ENCODE data around the gene MAGED4.
"Not testable (repeated sequence)": the region's sequence is repeated elsewhere in the genome, so short reads cannot be mapped to it uniquely, and the experiment has no call there.

MAGED4 gene, protein sequence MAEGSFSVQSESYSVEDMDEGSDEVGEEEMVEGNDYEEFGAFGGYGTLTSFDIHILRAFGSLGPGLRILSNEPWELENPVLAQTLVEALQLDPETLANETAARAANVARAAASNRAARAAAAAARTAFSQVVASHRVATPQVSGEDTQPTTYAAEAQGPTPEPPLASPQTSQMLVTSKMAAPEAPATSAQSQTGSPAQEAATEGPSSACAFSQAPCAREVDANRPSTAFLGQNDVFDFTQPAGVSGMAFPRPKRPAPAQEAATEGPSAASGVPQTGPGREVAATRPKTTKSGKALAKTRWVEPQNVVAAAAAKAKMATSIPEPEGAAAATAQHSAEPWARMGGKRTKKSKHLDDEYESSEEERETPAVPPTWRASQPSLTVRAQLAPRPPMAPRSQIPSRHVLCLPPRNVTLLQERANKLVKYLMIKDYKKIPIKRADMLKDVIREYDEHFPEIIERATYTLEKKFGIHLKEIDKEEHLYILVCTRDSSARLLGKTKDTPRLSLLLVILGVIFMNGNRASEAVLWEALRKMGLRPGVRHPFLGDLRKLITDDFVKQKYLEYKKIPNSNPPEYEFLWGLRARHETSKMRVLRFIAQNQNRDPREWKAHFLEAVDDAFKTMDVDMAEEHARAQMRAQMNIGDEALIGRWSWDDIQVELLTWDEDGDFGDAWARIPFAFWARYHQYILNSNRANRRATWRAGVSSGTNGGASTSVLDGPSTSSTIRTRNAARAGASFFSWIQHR

DNA sequence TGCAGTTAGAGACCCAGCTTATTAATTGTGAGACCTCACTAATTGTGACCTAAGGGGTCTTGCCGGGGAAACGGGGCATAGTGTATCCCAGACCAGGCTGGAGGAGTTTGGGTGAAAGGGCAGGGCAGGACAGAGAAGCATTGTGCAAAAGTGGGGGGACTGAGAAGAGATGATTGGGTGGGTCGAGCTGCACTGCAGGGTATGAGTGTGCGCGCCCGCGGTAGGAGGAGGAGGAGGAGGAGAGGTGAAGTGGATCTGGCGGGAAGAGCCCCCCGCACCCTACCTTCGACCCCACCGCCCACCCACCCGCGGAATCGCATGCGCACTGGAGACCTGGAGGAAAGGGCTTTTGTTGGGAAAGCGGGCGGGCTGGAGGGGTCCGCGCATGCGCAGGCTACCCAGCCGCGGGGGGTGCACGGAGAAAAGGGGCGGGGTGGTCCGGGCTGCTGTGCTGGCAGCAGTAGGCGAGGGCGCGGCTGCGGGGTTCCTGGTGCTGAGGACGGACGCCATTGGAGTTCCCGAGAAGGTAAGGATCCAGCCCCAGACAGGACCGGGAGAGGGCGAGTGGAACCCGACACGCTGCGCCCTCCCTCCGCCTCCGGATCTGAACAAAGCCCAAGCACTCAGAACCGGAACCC, at the start of gene MAGED4:
TSS of gene MAGED4 (plus strand) at position 449 of the 638 bp plus-strand sequence. CDS start 1,035 bp downstream, outside the sequence.
- not testable (repeated sequence) for DNase-seq (ENCODE audit: low spot score)

DNA sequence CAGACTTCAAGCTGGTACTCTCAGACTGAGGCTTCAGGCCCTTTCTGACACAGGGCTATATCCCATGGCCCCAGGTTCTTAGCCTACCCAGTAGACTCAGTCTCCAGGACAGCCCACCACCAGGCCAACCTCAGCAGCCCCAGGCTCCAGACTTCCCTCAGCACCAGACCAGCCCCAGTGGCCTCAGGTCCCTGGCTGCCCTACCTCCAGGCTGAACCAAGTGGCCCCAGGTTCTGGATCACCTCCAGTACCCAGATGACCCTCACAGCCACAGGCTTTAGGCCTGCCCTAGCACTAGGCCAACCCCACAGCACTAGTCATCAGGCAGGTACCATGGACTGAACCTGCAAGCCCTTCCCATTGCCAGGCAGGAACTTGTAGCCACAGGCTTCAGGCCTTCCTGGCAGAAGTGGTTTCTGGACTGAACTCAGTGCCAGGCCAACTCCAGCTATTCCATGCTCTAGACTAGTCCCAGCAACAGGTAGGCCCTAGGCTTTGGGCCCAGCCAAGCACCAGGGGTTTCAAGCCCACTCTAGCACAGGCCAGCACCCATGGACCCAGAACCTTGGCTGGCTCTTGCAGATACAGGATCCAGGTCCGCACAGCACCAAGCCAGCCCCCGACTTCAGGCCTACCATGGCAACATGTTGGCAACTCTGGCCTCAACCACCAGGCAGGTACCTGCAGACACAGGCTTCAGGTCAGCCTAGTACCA, 45.7 kb upstream of the MAGED4 start:
- DNase-seq (ENCODE audit: low spot score), result no peak

DNA sequence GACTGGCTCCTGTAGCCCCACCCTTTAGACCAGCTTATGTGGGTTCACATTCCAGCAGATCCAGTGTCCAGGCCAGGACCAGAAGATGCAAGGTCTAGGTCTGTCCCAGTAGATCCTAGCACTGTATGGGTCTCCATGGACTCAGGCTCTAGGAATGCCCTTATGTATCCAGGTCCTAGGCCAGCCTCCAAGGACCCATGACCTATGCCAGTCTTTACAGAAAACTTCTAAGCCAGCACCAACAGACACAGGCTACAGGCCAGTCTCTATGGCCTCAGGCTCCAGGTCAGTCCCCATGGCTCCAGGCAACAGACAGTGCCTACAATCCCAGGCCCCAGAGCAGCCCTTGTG, 45.2 kb upstream of the MAGED4 start:
- no peak for DNase-seq (ENCODE audit: low spot score)

DNA sequence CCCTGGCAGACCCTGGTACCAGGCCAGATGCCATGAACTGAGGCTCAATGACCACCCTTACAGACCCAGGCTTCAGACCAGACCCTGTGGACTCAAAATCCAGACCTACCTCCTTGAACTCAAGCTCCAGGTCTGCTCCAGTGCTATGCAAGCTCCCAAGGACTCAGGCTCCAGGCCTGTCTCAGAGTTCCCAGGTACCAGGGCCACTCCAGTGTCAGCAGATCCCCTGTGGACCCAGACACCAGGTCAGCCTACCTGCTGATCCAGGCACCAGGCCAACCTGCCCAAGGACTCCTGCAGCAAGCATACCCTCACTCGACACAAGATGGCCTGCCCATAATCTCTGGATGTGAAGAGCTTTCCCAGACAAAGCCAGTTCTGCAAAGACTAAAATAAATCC, 44.7 kb upstream of the MAGED4 start:
- no peak for DNase-seq (ENCODE audit: low spot score)

DNA sequence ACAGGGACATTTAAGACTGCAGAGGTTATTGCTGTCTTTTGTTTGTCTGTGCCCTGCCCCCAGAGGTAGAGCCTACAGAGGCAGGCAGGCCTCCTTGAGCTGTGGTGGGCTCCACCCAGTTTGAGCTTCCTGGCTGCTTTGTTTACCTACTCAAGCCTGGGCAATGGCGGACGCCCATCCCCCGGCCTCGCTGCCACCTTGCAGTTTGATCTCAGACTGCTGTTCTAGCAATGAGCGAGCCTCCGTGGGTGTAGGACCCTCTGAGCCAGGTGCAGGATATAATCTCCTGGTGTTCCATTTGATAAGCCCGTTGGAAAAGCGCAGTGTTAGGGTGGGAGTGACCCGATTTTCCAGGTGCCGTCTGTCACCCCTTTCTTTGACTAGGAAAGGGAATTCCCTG, 34.0 kb upstream of the MAGED4 start:
- not testable (repeated sequence) for DNase-seq (ENCODE audit: low spot score)

DNA sequence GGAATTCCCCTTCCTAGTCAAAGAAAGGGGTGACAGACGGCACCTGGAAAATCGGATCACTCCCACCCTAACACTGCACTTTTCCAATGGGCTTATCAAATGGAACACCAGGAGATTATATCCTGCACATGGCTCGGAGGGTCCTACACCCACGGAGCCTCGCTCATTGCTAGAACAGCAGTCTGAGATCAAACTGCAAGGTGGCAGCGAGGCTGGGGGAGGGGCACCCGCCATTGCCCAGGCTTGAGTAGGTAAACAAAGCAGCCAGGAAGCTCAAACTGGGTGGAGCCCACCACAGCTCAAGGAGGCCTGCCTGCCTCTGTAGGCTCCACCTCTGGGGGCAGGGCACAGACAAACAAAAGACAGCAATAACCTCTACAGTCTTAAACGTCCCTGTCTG, 24.5 kb upstream of the MAGED4 start:
- DNase-seq (ENCODE audit: low spot score), result not testable (repeated sequence)

DNA sequence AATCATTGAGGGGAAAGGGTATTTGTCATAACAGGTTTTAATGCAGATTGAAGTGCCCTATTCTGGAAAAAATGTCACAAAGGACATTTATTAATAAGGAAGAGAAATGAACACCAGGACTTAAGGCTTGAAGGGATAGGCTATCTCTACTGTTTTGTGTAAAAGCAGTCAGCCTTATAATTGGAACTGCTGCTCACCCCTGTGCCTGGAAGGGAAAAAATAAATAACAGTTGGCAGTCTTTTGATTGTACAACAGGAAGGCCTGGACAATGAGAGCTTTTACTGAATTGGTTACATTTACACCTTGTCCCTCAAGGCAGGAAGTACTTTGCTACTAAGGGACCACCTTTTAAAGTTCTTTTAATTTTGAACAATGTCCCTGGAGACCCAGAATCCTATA, 17.8 kb upstream of the MAGED4 start:
- DNase-seq (ENCODE audit: low spot score), result no peak

DNA sequence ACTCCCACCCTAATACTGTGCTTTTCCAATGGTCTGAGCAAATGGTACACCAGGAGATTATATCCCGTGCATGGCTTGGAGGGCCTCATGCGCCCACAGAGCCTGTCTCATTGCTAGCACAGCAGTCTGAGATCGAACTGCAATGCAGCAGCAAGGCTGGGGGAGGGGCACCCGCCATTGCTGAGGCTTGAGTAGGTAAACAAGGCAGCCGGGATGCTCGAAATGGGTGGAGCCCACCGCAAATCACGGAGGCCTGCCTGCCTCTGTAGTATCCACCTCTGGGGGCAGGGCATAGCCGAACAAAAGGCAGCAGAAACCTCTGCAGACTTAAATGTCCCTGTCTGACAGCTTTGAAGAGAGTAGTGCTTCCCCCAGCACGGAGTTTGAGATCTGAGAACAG, 13.6 kb upstream of the MAGED4 start:
- DNase-seq (ENCODE audit: low spot score), result not testable (repeated sequence)

DNA sequence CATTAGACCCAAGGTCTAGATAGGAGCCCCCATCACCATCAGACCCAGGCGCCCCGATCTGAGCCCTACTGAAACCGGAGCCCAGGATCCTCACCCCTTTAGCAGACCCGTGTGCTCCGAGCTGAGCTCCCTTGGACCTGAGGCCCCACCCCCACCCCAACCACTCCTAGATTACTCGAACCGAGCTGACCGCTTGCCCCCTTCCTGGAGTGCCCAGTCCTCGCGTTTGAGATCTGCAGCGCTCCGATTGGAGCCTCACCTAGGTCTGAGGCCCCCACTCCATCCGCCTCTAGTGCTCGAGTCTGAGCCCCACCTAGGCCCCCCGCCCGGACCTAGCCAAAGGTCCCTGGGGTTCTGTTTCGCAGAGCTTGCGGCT, 378 bp downstream of the MAGED4 start:
- not testable (repeated sequence) for DNase-seq (ENCODE audit: low spot score)

DNA sequence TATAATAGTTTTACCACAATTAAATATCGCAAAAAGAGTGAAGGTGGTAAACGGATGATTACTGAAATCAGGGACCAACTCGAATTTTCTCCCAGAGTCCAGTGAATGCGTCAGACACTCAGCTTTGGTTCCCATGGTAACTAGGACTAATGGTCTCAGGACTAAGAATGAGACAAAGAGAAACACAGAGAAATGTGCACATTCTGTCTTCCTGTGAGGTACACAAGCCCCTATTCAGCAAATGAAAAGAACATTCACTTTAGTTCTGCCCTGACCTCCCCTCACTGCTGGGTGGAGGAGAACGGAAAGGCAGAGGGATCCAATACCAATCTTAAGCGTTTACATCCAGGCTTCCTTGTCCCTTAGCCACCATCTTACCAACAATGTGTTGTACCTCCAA, 26.7 kb downstream of the MAGED4 start:
- not testable (repeated sequence) for DNase-seq (ENCODE audit: low spot score)

DNA sequence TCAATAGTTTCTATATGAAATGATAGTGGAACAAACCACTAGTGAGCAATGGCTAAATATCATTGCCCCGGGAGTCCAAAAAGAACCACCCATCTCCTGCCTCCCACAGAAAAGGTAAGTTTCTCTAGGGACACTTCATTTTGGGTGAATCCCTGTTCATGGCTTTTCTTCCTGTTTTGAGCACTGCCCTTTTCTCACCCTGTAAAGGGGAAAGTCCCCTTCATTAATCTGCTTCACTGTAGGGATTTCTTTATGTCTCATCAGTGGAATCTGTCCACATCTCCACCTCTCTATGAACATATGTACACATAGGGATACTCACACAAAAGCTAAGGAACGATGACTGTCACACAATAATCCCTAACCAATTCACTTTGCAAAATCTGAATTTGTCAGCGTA, 28.6 kb downstream of the MAGED4 start:
- DNase-seq (ENCODE audit: low spot score), result no peak

DNA sequence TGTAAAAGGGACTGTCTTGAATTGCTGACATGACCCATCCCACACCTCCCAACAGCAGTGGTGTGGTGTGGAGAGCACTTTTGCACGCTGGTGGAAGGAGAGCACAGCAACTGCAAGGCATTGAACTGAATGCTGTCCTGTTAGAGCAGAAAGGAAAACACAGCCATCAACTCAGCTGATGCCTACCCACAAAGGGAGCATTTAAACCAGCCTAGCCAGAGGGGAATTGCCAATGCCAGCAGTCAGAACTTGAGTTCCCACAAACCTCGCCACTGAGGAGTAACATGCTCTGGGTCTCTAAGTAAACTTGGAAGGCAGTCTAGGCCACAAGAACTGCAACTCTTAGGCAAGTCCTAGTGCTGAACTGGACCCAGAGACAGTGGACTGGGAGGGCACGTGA, 31.9 kb downstream of the MAGED4 start:
- no peak for DNase-seq (ENCODE audit: low spot score)

DNA sequence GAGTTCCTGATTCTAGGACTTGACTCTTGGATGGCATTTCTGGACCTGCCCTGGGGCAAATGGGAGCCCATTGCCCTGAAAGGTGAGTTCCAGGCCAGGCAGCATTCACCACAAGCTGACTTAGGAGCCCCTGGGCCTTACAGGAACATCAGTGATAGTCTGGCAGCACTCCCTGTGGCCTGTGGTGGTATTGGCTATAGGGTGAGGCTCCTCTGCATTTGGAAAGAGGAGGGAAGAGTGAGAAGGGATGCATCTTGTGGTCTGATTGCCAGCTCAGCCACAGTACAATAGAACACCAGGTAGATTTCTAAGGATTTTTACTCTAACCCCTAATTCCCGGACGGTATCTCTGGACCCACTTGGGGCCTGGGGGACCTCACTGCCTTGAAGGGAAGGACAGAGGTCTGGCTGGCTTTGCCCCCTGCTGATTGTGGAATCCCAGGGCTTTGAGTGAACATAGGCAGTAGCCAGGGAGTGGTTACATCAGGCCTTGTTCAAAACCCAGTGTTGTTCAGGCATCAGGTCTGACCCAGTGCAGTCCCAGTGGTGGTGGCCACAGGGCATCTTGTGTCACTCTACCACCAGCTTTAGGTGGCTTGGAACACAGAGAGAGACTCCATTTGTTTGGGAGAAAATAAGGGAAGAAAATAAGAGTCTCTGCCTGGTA, 32.9 kb downstream of the MAGED4 start:
- no peak for DNase-seq (ENCODE audit: low spot score)

DNA sequence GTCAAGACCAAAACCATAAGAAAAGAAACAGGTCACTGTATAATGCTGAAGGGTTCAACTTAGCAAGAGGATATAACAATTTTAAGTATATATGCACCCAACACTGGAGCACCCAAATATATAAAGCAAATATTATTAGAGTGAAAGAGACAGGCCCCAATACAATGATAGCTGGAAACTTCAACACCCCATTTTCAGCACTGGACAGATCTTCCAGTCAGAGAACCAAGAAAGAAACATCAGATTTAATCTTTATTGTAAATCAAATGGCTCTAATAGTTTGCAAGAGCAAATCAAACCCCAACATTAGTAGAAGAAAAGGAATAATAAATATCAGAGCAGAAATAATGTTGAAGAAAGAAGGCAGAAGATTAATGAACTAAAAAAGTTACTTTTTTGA, 36.2 kb downstream of the MAGED4 start:
- DNase-seq (ENCODE audit: low spot score), result no peak
